ENCODE measurements around the gene CKLF.

The CKLF gene

DNA sequence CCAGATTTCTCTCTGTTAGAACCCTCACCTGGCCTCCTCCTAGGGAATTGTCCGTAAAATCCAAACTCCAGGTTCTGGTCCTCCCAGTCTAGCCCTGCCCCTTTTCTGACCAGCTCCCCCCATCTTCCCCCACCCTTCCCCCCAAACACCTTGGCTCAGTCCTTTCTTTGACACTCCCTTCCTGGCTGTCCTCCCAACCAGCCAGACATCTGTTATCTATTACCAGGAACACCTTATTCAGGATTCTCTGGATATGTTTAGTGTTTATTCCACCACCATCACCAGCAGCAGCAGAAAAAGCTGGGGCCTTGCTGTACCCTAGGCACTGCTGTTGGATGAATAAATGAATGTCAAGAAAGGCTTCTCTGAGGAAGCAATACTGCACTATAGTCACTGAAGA is 48.1 kb downstream of the CKLF start:
- H3K4me3 ChIP-seq (ENCODE audit: low read length): no peak overlapping the region
- TF ChIP-seq, protein P1, sequence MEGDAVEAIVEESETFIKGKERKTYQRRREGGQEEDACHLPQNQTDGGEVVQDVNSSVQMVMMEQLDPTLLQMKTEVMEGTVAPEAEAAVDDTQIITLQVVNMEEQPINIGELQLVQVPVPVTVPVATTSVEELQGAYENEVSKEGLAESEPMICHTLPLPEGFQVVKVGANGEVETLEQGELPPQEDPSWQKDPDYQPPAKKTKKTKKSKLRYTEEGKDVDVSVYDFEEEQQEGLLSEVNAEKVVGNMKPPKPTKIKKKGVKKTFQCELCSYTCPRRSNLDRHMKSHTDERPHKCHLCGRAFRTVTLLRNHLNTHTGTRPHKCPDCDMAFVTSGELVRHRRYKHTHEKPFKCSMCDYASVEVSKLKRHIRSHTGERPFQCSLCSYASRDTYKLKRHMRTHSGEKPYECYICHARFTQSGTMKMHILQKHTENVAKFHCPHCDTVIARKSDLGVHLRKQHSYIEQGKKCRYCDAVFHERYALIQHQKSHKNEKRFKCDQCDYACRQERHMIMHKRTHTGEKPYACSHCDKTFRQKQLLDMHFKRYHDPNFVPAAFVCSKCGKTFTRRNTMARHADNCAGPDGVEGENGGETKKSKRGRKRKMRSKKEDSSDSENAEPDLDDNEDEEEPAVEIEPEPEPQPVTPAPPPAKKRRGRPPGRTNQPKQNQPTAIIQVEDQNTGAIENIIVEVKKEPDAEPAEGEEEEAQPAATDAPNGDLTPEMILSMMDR (IDR thresholded peaks at IDR 0.05; ENCODE audit: insufficient read depth, low read depth, low read length, missing control alignments): no peak
- no peak for DNase-seq (ENCODE audit: low read depth)

DNA sequence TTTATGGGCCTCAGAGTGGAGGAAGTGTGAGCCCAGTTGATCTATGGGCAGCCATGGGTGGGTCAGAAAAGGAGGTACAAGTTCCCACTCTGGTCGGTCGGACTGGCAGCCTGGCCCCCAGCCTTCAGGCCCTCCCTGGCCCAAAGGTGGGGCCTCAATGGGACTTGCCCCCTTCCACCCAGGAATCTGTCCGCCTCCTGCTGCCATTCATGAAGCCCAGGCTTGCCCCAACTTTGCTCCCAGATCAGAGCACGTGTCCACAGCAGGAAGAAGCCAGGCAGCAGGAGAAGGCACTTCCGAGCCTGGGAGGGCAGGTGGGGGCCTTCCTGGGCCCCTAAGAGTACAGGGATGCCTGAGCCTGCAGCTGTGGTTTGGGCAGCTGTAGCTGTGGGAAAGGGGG is 49.1 kb downstream of the CKLF start:
- no peak for DNase-seq (ENCODE audit: low read depth)
- H3K4me3 ChIP-seq (ENCODE audit: low read length): no peak overlapping the region
- TF ChIP-seq, protein P1 (IDR thresholded peaks at IDR 0.05; ENCODE audit: insufficient read depth, low read depth, low read length, missing control alignments): no peak

DNA sequence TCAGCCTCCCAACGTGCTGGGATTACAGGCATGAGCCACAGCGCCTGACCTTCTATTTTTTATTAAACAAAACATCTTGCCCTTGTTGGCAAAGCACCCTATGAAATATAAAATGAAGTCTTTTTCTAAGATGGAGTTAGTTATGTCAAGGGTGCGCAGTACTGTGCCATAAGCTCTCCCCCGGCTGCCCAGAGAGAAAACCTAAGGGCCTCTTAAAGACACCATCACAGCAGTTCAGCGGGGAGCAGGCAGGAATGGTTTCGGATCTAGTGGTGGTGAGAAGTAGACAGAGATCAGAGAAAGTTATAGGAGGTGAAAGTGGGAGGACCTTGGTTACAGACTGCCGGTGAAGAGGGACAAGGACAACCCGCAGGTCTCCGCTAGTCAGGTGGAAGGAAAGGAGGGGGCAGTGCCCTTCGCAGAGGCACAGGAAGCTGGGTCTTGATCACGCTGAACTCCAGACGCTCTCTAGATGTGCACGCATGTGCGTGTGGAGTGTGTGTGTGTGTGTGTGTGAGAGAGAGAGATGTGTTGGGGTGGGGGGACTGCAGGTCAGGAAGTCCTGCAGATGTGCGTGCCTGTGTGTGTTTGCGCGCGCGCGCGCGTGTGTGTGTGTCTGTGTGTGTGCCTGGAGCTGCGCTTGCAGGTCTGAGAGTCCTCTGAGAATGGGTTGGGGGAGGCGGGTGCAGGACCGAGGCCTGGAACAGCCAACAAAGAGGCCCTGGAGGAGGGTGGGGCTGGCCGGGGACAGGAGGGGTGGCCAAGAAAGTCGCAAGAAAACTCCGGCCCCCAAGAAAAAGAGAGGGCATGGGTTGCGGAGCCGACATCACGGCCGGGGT is 51.4 kb downstream of the CKLF start:
- no peak for DNase-seq (ENCODE audit: low read depth)
- H3K4me3 ChIP-seq (ENCODE audit: low read length): peak overlapping the region; percentile 52
- TF ChIP-seq, protein P1 (IDR thresholded peaks at IDR 0.05; ENCODE audit: insufficient read depth, low read depth, low read length, missing control alignments): no peak

DNA sequence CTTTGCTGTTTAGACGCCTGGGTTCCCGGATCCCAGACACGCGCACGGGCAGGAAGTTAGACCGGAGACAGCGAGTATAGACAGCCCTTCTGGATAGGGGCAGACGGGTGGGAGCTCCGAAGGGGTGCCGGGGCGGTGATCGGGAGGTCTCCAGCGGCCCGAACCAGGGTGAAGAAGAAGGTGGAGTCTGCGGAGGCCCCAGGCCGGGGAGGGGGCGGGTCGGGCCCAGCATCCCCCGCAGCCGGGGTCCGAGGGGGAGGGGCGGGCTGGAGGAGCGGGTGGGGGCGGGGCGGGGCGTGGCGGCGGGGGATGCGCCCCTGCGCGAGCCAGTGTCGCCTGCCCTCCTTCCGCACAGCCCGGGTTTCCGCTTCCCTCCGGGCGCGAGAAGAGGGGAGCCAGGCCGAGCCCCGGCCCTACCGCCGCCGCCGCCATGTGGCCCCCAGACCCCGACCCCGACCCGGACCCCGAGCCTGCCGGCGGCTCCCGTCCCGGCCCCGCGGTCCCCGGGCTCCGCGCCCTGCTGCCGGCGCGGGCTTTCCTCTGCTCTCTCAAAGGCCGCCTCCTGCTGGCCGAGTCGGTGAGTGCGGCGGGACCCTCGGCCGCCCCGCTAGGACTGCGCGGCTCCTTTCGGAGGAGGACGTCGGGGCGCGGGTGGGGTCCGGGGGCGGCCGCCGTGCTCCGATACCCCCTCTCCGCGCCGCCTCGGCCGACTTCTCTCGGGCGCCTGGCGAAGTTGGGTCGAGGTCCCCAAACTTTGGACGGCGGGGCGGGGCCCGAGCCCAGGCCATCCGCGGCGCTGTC is 52.2 kb downstream of the CKLF start, which contains the start of gene CMTM3:
Gene CMTM3, plus strand, starts transcription at position 329 of the 801 bp plus-strand sequence. Its CDS starts 102 bp downstream, at position 431.
- H3K4me3 ChIP-seq (ENCODE audit: low read length): peak within 1 kb of the TSS; percentile 52
- peak; percentile 45 for DNase-seq (ENCODE audit: low read depth)
- TF ChIP-seq, protein P1 (IDR thresholded peaks at IDR 0.05; ENCODE audit: insufficient read depth, low read depth, low read length, missing control alignments): peak; percentile 52

DNA sequence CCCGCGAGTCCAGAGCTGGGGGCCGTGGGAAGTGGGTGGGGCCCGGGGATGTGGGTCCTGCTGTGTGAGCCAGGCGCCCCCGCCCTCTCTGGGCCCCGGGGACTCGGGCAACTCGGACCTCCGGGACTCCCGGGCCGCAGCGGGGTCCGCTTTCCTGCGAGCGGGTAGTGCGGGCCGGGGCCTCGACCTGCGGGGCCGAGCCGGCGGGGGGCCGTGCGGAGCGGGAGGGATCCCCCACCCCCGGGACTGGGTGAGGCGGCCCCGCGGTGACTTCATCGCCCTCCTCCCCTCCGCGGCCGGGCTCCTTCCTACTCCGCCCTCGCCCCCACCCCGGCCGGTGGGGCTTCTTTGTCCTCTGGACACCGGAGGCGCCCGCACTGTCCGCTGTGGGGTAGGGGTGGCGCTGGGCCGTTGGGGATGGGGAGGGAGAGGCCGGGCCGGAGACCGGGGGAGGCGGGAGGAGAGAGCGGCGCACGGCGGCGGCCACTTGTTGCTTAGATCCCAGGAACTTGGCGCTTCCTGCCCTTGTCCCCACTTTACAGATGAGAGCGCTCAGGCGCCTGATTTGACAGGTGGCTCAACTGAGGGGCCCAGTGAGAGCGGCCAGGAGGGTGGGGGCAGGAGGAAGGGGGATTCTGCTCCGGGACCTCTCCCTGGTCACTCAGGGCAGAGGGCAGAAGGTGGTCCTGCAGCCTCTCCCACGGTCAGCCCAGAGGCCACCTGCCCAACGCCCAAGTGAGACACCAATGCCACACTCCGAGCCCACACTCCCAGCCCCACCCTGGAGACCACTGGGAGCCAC is 53.0 kb downstream of the CKLF start:
- TF ChIP-seq, protein P1 (IDR thresholded peaks at IDR 0.05; ENCODE audit: insufficient read depth, low read depth, low read length, missing control alignments): no peak
- DNase-seq (ENCODE audit: low read depth): peak; percentile 32
- peak overlapping the region; percentile 52 for H3K4me3 ChIP-seq (ENCODE audit: low read length)

DNA sequence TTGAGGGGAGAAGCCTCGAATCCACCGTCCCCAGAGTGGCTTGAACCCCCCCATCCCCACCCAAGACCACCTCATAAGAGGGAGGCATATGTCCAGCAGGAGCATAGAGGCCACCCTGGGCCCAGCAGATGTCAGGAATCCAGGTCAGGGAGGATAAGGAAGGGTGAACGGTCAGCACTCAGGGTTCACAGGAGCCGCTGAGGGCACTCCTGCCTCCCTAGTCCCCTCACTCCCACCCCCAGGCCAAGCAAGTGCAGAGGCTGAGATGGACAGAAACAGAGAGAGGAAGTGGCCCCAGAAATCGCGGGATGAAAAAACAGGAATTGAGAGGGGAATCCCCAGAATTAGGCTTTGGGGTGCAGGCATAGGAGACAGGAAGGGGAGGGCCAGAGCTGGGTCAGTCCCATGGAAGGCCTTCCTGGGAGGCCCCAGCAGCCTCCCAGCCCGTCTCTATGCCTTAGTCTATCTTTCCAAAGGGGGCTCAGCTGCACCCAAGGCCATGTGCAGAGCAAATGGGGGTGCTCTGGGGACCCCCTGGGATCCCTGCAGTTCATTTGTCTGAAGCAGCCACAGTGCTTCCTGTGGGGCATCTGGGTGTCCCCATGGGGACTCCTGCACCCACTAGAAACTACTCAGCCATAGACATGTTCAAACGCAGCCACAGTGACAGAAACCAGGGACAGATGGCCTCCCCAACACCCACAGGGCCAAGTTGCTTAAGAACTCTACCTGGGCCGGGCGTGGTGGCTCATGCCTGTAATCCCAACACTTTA is 53.8 kb downstream of the CKLF start:
- DNase-seq (ENCODE audit: low read depth): no peak
- TF ChIP-seq, protein P1 (IDR thresholded peaks at IDR 0.05; ENCODE audit: insufficient read depth, low read depth, low read length, missing control alignments): no peak
- peak overlapping the region; percentile 52 for H3K4me3 ChIP-seq (ENCODE audit: low read length)

Data from epithelial cell of esophagus (primary cell).